Panc1 (cell line): ENCODE measurements around the gene KRT82. TPM values are rescaled to one million over a fixed set of nuclear protein-coding genes. Genes with fewer than 3 reads are reported as not detected.

Experiments
- ATAC-seq: fragments of 200-7000 bp; cut with Tn5 transposase; 2 replicates; pipeline ENCODE4 v1.9.1; 2020; ENCODE audit warnings: mild to moderate bottlenecking, moderate library complexity
- BruUV-seq: library from RNA; stranded (reverse); fragments of 400-500 nt; replicated peaks from 2 replicates; lab custom pipeline; 2021; lab: Mats Ljungman, UMichigan
- CTCF ChIA-PET: fragments of 300-600 bp; sonication (Branson Sonifier 250); formaldehyde crosslinking; loops from one replicate; lab custom pipeline; 2022; ENCODE audit warnings: antibody characterized with exemption; lab: Charles Lee
- POLR2A ChIA-PET: fragments of 300-600 bp; sonication (Branson Sonifier 250); formaldehyde crosslinking; loops from one replicate; lab custom pipeline; 2022; ENCODE audit warnings: antibody characterized with exemption; lab: Charles Lee
- DNase-seq: peaks from one replicate; pipeline ENCODE4 v3.0.0-alpha.2; 2010; ENCODE audit warnings: low read depth, low spot score
- H3K27ac ChIP-seq: 2 replicates; pipeline ENCODE4 v1.5.1; 2011; ENCODE audit warnings: mild to moderate bottlenecking, low read length, inconsistent platforms
- H3K27me3 ChIP-seq: fragments of 200-500 bp; sonication (Bioruptor generic); 2 replicates; pipeline ENCODE4 v1.6.0; 2014; ENCODE audit warnings: low read length, inconsistent platforms; ENCODE audit not compliant: control insufficient read depth, insufficient read depth
- H3K36me3 ChIP-seq: fragments of 200-500 bp; sonication (Bioruptor generic); 2 replicates; pipeline ENCODE4 v1.5.1; 2014; ENCODE audit warnings: inconsistent platforms, mild to moderate bottlenecking, low read length, moderate library complexity; ENCODE audit not compliant: control insufficient read depth, insufficient read depth
- H3K4me1 ChIP-seq: 2 replicates; pipeline ENCODE4 v1.5.1; 2011; ENCODE audit warnings: inconsistent platforms, mild to moderate bottlenecking, low read length, moderate library complexity; ENCODE audit not compliant: control insufficient read depth, insufficient read depth
- H3K4me3 ChIP-seq, 2 experiments: 2 replicates each; pipeline ENCODE4 v1.5.1; 2011 to 2012; ENCODE audit warnings: low read depth in 2 of 2, low read length in 2 of 2, mild to moderate bottlenecking in 2 of 2, inconsistent platforms in 1 of 2, moderate library complexity in 1 of 2
- H3K9me3 ChIP-seq: fragments of 200-500 bp; sonication (Bioruptor generic); 2 replicates; pipeline ENCODE4 v1.5.1; 2014; ENCODE audit warnings: low read depth, mild to moderate bottlenecking, inconsistent platforms, low read length, moderate library complexity; ENCODE audit not compliant: control insufficient read depth, insufficient read depth
- POLR2AphosphoS5 ChIP-seq: IDR thresholded peaks from 2 replicates; pipeline ENCODE4 v1.6.1; 2012; ENCODE audit warnings: mild to moderate bottlenecking, low read depth, low read length, moderate library complexity
- SIN3A ChIP-seq: IDR thresholded peaks from 2 replicates; pipeline ENCODE4 v1.6.1; 2012; ENCODE audit warnings: low read depth, mild to moderate bottlenecking, low read length, moderate library complexity, borderline replicate concordance; ENCODE audit not compliant: insufficient read depth
- TCF7L2 ChIP-seq: IDR thresholded peaks from 2 replicates; pipeline ENCODE4 v1.6.1; 2011; ENCODE audit warnings: mild to moderate bottlenecking, low read depth, low read length, inconsistent platforms
- in situ Hi-C: cut with HindIII; loops from 2 replicates; pipeline ENCODE4 v1.10.0; 2016; ENCODE audit warnings: low sequenced_read_pairs, low pct_unique_long_range_greater_than_20kb
- intact Hi-C: fragments of 100-400 bp; cut with micrococcal nuclease; formaldehyde crosslinking; loops from one replicate; pipeline ENCODE4 v1.10.0; 2022; ENCODE audit not compliant: unreplicated experiment
- total RNA-seq: library from RNA; stranded (reverse); gene quantifications from one replicate; pipeline ENCODE4 v1.2.1, GENCODE V29; 2021; ENCODE audit not compliant: unreplicated experiment
- TF ChIP-seq, protein P1 (sequence below): fragments of 450-650 bp; IDR thresholded peaks from 2 replicates; pipeline ENCODE4 v1.5.1; 2017; ENCODE audit warnings: mild to moderate bottlenecking
- TF ChIP-seq, protein P2 (sequence below), 2 experiments: IDR thresholded peaks; 2 replicates each; pipeline ENCODE4 v1.6.1; 2011 to 2012; ENCODE audit warnings: low read depth in 2 of 2, control low read depth in 1 of 2, low read length in 1 of 2, mild to moderate bottlenecking in 1 of 2, moderate library complexity in 1 of 2; ENCODE audit not compliant: insufficient read depth in 1 of 2

Gene KRT82
- total RNA-seq, 1 experiment from 2014 or later: not detected

DNA sequence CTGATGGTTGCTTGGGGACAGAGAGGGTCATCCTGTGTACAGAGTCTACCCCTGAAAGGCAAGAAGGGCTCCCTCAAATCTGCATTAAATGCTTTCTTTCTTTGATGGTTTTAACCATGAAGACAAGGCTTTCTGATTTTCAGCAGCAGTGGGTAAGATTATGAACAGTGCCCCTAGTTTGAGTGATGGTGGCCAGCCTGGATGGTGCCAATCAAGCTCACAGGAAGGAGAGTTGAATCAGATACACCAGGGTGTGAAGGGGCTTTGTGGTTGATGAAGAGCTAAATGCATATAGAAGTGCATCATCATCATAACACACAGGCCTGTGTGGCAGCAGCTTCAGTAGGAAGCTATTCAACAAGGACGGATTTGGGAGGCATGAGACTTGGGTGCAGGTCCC is 44.6 kb downstream of the KRT82 start:
- in situ Hi-C loops (no loop called here), intact Hi-C loops (no loop called here)
- POLR2A ChIA-PET: no interaction called here
- Histone ChIP-seq H3K9me3 (no peaks in the 10 kb centered on the region), H3K36me3 (no peaks in the 10 kb centered on the region), H3K4me1 (no peaks in the 10 kb centered on the region), H3K4me3 (no peak overlapping the region), H3K27me3 (no peaks in the 10 kb centered on the region), H3K27ac (no peak overlapping the region)
- CTCF ChIA-PET: no interaction called here
- TF ChIP-seq, protein P1, sequence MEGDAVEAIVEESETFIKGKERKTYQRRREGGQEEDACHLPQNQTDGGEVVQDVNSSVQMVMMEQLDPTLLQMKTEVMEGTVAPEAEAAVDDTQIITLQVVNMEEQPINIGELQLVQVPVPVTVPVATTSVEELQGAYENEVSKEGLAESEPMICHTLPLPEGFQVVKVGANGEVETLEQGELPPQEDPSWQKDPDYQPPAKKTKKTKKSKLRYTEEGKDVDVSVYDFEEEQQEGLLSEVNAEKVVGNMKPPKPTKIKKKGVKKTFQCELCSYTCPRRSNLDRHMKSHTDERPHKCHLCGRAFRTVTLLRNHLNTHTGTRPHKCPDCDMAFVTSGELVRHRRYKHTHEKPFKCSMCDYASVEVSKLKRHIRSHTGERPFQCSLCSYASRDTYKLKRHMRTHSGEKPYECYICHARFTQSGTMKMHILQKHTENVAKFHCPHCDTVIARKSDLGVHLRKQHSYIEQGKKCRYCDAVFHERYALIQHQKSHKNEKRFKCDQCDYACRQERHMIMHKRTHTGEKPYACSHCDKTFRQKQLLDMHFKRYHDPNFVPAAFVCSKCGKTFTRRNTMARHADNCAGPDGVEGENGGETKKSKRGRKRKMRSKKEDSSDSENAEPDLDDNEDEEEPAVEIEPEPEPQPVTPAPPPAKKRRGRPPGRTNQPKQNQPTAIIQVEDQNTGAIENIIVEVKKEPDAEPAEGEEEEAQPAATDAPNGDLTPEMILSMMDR: no peak
- TF ChIP-seq, protein P2, sequence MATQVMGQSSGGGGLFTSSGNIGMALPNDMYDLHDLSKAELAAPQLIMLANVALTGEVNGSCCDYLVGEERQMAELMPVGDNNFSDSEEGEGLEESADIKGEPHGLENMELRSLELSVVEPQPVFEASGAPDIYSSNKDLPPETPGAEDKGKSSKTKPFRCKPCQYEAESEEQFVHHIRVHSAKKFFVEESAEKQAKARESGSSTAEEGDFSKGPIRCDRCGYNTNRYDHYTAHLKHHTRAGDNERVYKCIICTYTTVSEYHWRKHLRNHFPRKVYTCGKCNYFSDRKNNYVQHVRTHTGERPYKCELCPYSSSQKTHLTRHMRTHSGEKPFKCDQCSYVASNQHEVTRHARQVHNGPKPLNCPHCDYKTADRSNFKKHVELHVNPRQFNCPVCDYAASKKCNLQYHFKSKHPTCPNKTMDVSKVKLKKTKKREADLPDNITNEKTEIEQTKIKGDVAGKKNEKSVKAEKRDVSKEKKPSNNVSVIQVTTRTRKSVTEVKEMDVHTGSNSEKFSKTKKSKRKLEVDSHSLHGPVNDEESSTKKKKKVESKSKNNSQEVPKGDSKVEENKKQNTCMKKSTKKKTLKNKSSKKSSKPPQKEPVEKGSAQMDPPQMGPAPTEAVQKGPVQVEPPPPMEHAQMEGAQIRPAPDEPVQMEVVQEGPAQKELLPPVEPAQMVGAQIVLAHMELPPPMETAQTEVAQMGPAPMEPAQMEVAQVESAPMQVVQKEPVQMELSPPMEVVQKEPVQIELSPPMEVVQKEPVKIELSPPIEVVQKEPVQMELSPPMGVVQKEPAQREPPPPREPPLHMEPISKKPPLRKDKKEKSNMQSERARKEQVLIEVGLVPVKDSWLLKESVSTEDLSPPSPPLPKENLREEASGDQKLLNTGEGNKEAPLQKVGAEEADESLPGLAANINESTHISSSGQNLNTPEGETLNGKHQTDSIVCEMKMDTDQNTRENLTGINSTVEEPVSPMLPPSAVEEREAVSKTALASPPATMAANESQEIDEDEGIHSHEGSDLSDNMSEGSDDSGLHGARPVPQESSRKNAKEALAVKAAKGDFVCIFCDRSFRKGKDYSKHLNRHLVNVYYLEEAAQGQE (IDR thresholded peaks at IDR 0.05; ENCODE audit: insufficient read depth in 1 of 2, low read depth in 2 of 2, low read length in 1 of 2): no peak
- DNase-seq: no peak
- ATAC-seq: no peak
- no TSS peak for BruUV-seq

- Histone ChIP-seq H3K27me3 (no peaks in the 10 kb centered on the region), H3K36me3 (no peaks in the 10 kb centered on the region), H3K9me3 (no peaks in the 10 kb centered on the region), H3K4me3 (no peak overlapping the region), H3K27ac (no peak overlapping the region), H3K4me1 (no peaks in the 10 kb centered on the region)
- ChIA-PET POLR2A (interaction anchor here (0.6 kb wide), 1 partner anchor 220 kb away, joined by 9 read pairs; no protein-coding TSS in a partner anchor), CTCF (no interaction called here)
- ATAC-seq (no peak), DNase-seq (no peak)
- in situ Hi-C loops (no loop called here), intact Hi-C loops (no loop called here)
- no peak for TF ChIP-seq SIN3A
- TF ChIP-seq, protein P1: no peak
- TF ChIP-seq TCF7L2: no peak
- TF ChIP-seq POLR2AphosphoS5: no peak
- TF ChIP-seq, protein P2 (IDR thresholded peaks at IDR 0.05; ENCODE audit: insufficient read depth in 1 of 2, low read depth in 2 of 2, low read length in 1 of 2): no peak
- no TSS peak for BruUV-seq
Observed at GRCh38 chr12:52360663-52361271, 45.4 kb downstream of the KRT82 start.
